PC-9 (cell line): ENCODE results near the gene OTULIN. TPM values are rescaled to one million over a fixed set of nuclear protein-coding genes. Genes with fewer than 3 reads are reported as not detected.
A peak's percentile ranks its signal among the peaks of the same experiment; 100 is the strongest.

Experiments
- BruUV-seq: library from RNA; stranded (reverse); fragments of 400-500 nt; replicated peaks from 2 replicates; lab custom pipeline; 2021; lab: Mats Ljungman, UMichigan
- CTCF ChIA-PET: fragments of 300-600 bp; sonication (Branson Sonifier 250); formaldehyde crosslinking; loops from one replicate; lab custom pipeline; 2022; ENCODE audit warnings: antibody characterized with exemption; lab: Charles Lee
- POLR2A ChIA-PET: fragments of 300-600 bp; sonication (Branson Sonifier 250); formaldehyde crosslinking; loops from one replicate; lab custom pipeline; 2022; ENCODE audit warnings: antibody characterized with exemption; ENCODE audit not compliant: unreplicated experiment; lab: Charles Lee
- DNase-seq, 2 experiments: peaks; one replicate each; pipeline versions ENCODE4 v3.0.0 to v3.0.0-alpha.2; 2015 to 2022; ENCODE audit warnings: mixed read lengths in 1 of 2
- H2AFZ ChIP-seq: fragments of 200-600 bp; sonication (generic); 2 replicates; pipeline ENCODE4 v1.8.1; 2017; ENCODE audit warnings: antibody characterized with exemption
- H3F3A ChIP-seq: fragments of 200-600 bp; sonication (generic); 2 replicates; pipeline ENCODE4 v1.8.1; 2017; ENCODE audit warnings: antibody characterized with exemption, mild to moderate bottlenecking, low read depth; ENCODE audit not compliant: insufficient read depth
- H3K27ac ChIP-seq: fragments of 200-600 bp; sonication (generic); 2 replicates; pipeline ENCODE4 v1.6.1; 2016; ENCODE audit warnings: mixed run types
- H3K27me3 ChIP-seq: fragments of 200-600 bp; sonication (generic); 2 replicates; pipeline ENCODE4 v1.6.1; 2016; ENCODE audit warnings: low read depth, mixed run types; ENCODE audit not compliant: insufficient read depth
- H3K36me3 ChIP-seq: fragments of 200-600 bp; sonication (generic); 2 replicates; pipeline ENCODE4 v1.6.1; 2016; ENCODE audit warnings: low read depth, mixed run types
- H3K4me1 ChIP-seq: fragments of 200-600 bp; sonication (generic); replicated peaks from 2 replicates; pipeline ENCODE4 v1.6.1; 2016; ENCODE audit warnings: mixed run types; ENCODE audit not compliant: insufficient read depth
- H3K4me2 ChIP-seq: fragments of 200-600 bp; sonication (generic); 2 replicates; pipeline ENCODE4 v1.6.1; 2017; ENCODE audit warnings: mixed run types
- H3K4me3 ChIP-seq: fragments of 200-600 bp; sonication (generic); 2 replicates; pipeline ENCODE4 v1.6.1; 2016; ENCODE audit warnings: mixed run types
- H3K79me2 ChIP-seq: fragments of 200-600 bp; sonication (generic); 2 replicates; pipeline ENCODE4 v1.6.1; 2017; ENCODE audit warnings: low read depth, mixed run types
- H3K9me2 ChIP-seq: fragments of 200-600 bp; sonication (generic); 2 replicates; pipeline ENCODE4 v1.8.1; 2017; ENCODE audit warnings: mild to moderate bottlenecking; ENCODE audit not compliant: insufficient read depth
- H3K9me3 ChIP-seq: fragments of 200-600 bp; sonication (generic); 2 replicates; pipeline ENCODE4 v1.8.1; 2016; ENCODE audit warnings: low read depth; ENCODE audit not compliant: insufficient read depth
- H4K20me1 ChIP-seq: fragments of 200-600 bp; sonication (generic); 2 replicates; pipeline ENCODE4 v1.8.1; 2017; ENCODE audit not compliant: insufficient read depth
- CTCF ChIP-seq: fragments of 200-600 bp; sonication (generic); conservative IDR thresholded peaks from 2 replicates; pipeline ENCODE4 v1.6.1; 2017; ENCODE audit warnings: mixed run types, antibody characterized with exemption, mild to moderate bottlenecking, moderate library complexity
- EZH2 ChIP-seq: fragments of 200-600 bp; sonication (generic); IDR thresholded peaks from 2 replicates; pipeline ENCODE4 v1.8.0; 2017; ENCODE audit warnings: antibody characterized with exemption, low read depth
- intact Hi-C: fragments of 100-400 bp; cut with micrococcal nuclease; formaldehyde crosslinking; loops from one replicate; pipeline ENCODE4 v1.10.0; 2022; ENCODE audit not compliant: unreplicated experiment
- total RNA-seq: library from RNA; stranded (reverse); gene quantifications from 2 replicates; pipeline ENCODE4 v1.2.3, GENCODE V29; 2021

The OTULIN gene
- total RNA-seq, 1 experiment from 2014 or later = 77.2 TPM

- TF ChIP-seq CTCF (no peak), EZH2 (no peak)
- Histone ChIP-seq H3K4me1 (no peaks in the 10 kb centered on the region), H3K4me2 (no peak overlapping the region), H3K4me3 (no peak overlapping the region), H3K9me3 (no peaks in the 10 kb centered on the region), H2AFZ (no peak overlapping the region), H3K9me2 (no peaks in the 10 kb centered on the region), H3K27ac (no peak overlapping the region), H3K36me3 (peaks cover 13% of the 10 kb centered on the region; the same call in 1 of the 2 replicates), H3K79me2 (no peaks in the 10 kb centered on the region), H3F3A (0 out of 2 replicates have a peak, but pooled peaks cover 3% of the 10 kb centered on the region), H3K27me3 (no peaks in the 10 kb centered on the region), H4K20me1 (no peaks in the 10 kb centered on the region)
- no TSS peak for BruUV-seq
- DNase-seq = no peak
- POLR2A ChIA-PET = no interaction called here
- intact Hi-C loops = no loop called here
- CTCF ChIA-PET = no interaction called here
Measured at GRCh38 chr5:14707811-14708390, 43.4 kb downstream of the OTULIN start.

GRCh38 chr5:14708551-14708950 is 44.0 kb downstream of the OTULIN start:
- no TSS peak for BruUV-seq
- H3K36me3 ChIP-seq = peaks cover 13% of the 10 kb centered on the region; the same call in 1 of the 2 replicates
- H3K9me2 ChIP-seq = no peaks in the 10 kb centered on the region
- H3F3A ChIP-seq = 0 out of 2 replicates have a peak, but pooled peaks cover 3% of the 10 kb centered on the region
- H3K4me1 ChIP-seq = no peaks in the 10 kb centered on the region
- H3K4me3 ChIP-seq = no peak overlapping the region
- H3K27ac ChIP-seq = no peak overlapping the region
- ChIA-PET CTCF (no interaction called here), POLR2A (no interaction called here)
- no peak overlapping the region for H3K4me2 ChIP-seq
- no peaks in the 10 kb centered on the region for H3K79me2 ChIP-seq
- H4K20me1 ChIP-seq = no peaks in the 10 kb centered on the region
- no peaks in the 10 kb centered on the region for H3K27me3 ChIP-seq
- no peaks in the 10 kb centered on the region for H3K9me3 ChIP-seq
- no peak for DNase-seq
- TF ChIP-seq EZH2 (no peak), CTCF (no peak)
- H2AFZ ChIP-seq = no peak overlapping the region
- intact Hi-C loops = no loop called here

GRCh38 chr5:14710313-14710994 is 45.9 kb downstream of the OTULIN start:
- no peak overlapping the region for H2AFZ ChIP-seq
- no peaks in the 10 kb centered on the region for H3K9me3 ChIP-seq
- ChIA-PET CTCF (no interaction called here), POLR2A (interaction anchor here (0.8 kb wide), 1 partner anchor 53 kb away, joined by 7 read pairs; no protein-coding TSS in a partner anchor)
- H3K27me3 ChIP-seq = no peaks in the 10 kb centered on the region
- intact Hi-C loops = no loop called here
- H3K36me3 ChIP-seq = peaks cover 13% of the 10 kb centered on the region; the same call in 1 of the 2 replicates
- no peak overlapping the region for H3K4me2 ChIP-seq
- 0 out of 2 replicates have a peak, but pooled peaks cover 3% of the 10 kb centered on the region for H3F3A ChIP-seq
- TSS peak; percentile 19 for BruUV-seq
- no peaks in the 10 kb centered on the region for H3K79me2 ChIP-seq
- no peak for TF ChIP-seq CTCF
- TF ChIP-seq EZH2 = no peak
- H3K4me3 ChIP-seq = no peak overlapping the region
- H3K9me2 ChIP-seq = no peaks in the 10 kb centered on the region
- no peak for DNase-seq
- no peak overlapping the region for H3K27ac ChIP-seq
- H4K20me1 ChIP-seq = no peaks in the 10 kb centered on the region
- no peaks in the 10 kb centered on the region for H3K4me1 ChIP-seq
